ENCODE measurements around the gene ZFPM1. TPM values are rescaled to one million over a fixed set of nuclear protein-coding genes. Genes with fewer than 3 reads are reported as not detected.

ZFPM1 gene
- total RNA-seq, 2 experiments from 2014 or later = 14.3 to 14.7 TPM

DNA sequence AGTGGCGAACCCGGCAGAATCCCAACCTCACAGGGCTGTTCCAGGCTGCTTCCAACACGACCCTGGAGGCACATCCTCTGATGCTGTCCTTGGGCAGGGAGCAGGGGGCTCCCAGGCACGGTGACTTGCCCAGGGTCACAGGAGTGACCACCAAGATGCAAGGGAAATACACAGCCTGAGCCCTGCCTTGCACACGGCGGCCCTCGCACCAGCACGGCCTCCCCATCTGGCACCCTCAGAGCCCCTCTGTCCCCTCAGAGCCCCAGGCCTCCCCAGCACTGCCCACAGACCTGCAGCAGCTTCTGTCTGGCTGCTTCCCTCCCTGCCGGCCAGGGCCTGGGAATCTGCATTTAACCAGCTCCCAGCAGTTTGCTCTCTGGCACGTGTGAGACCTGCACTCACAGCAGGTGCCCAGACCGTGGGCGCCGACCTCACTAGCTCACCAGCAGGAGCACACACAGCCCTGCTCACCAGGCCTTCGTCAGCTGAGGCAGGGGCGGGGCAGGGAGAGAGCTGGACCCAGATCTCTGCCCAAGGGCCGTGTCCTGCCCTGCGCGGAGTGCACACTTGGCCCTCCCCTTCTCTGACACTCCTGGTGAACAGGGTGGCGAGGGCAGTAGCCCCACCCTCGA, 87.4 kb downstream of the ZFPM1 start:
- POLR2A ChIA-PET = no interaction called here
- CTCF ChIA-PET = no interaction called here

GRCh38 chr16:88541831-88542616, 88.9 kb downstream of the ZFPM1 start:
- POLR2A ChIA-PET = no interaction called here

DNA sequence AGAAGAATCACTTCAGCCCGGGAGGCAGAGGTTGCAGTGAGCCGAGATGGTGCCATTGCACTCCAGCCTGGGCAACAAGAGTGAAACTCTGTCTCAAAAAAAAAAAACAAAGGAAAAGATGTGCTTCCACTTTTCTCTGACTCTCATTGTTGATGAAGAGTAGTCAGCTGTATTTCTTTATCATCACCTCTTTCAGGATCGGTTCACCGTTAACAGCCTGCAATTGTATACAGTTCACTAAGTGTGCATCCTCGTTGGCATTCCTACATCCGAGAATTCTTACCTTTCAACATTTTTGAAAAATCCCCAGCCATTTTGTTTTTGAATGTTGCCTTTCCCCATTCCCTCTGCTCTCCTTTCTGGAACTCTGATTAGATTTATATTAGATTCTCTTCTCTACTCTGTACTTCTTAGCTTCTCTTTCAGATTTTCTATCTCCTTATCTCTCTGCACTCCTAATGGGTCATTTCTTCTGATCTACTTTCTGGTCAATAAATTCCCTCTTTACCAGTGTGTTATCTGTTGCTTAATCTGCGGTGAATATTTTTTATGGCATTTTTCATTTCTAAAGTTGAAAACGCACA, 90.2 kb downstream of the ZFPM1 start:
- POLR2A ChIA-PET = interaction anchor here (0.7 kb wide), 1 partner anchor 131 kb away, joined by 3 read pairs; no protein-coding TSS in a partner anchor
- CTCF ChIA-PET = interaction anchor here (1.7 kb wide), 1 partner anchor 11 kb away, joined by 4 read pairs; no protein-coding TSS in a partner anchor

More at GRCh38 chr16:88541831-88542616, 88.9 kb downstream of the ZFPM1 start:
- CTCF ChIA-PET = no interaction called here

DNA sequence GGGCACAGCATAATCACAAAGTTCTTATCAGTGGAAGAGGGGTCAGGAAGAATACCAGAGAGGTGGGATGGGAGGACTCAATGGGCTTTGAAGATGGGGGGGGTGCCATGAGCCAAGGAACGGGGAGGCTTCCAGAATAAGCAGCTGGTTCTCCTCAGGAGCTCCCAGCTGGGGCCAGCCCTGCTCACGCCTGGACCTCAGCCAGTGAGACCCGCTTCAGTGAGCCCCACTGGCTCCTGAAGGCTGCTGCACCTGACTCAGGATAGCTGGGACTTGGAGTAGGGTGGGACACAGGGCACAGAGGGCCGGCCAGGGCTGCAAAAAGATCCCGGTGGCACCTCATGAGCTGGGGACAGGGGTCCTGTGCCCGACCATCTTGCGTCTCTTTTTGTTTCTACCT, 92.7 kb downstream of the ZFPM1 start:
- ChIA-PET POLR2A (no interaction called here), CTCF (interaction anchor here (0.8 kb wide), 1 partner anchor 10 kb away, joined by 3 read pairs; no protein-coding TSS in a partner anchor)

DNA sequence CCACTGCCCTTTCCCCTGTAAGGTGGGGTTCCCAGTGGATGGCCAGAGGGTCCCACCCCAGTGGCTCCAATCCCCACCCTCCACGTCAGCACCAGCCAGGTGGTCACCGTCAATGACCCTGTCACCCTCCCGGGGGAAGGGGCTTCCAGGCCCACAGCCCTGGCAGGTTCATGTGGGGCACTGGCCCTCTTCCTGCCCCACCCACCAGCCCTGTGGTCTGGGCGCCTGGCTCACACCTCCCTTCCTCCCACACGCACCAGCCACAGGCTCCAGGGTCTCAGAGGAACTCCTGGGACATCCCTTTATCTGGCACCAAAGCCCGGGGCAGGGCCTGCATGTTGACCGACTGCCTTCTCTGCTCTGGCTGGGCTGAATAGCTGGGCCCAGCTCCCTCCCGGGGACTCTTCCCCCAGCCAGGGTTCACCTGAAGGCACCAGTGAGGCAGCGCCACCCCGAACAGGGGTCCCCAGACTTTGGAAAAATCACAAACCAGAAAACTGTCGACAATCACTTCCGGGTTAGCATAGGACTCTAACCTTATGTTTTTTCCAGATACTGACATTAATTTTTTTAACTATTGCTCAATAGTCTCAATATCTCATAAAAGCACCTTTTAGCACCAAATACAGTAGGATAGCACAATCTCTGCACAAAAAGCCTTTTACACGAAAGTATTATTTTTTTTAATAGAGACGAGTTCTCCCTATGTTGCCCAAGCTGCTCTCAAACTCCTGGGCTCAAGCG, 95.2 kb downstream of the ZFPM1 start:
- ChIA-PET CTCF (no interaction called here), POLR2A (no interaction called here)

- ChIA-PET POLR2A (no interaction called here), CTCF (no interaction called here)
Observed at GRCh38 chr16:88548985-88549384, 95.9 kb downstream of the ZFPM1 start.

DNA sequence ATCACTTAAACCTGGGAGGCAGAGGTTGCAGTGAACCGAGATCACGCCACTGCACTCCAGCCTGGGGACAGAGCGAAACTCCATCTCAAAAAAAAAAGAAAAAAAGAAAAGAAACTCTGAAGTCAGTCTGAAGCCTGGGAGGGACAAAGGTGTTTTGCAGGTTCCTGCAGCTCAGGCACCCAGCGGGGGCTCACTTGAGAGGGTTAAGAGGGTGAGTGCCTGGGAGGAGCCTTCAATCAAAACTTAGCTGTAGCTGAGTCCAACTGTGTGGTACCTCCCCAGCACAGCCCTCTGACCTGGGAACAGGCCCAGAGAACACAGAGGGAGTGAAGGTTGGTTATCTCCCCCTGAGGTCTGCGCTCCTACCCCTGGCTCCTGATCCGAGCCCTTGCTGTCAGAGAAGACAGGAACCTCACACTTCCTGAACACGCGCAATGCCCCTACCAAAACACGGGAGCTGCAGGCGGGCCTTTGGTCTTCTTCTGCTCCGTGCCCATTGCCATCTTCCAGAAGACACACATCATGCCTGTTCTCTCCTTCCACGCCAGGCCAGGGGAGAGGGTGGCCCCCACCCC, 96.7 kb downstream of the ZFPM1 start:
- ChIA-PET CTCF (no interaction called here), POLR2A (no interaction called here)

GRCh38 chr16:88550246-88550661, 97.2 kb downstream of the ZFPM1 start:
- ChIA-PET POLR2A (no interaction called here), CTCF (no interaction called here)

DNA sequence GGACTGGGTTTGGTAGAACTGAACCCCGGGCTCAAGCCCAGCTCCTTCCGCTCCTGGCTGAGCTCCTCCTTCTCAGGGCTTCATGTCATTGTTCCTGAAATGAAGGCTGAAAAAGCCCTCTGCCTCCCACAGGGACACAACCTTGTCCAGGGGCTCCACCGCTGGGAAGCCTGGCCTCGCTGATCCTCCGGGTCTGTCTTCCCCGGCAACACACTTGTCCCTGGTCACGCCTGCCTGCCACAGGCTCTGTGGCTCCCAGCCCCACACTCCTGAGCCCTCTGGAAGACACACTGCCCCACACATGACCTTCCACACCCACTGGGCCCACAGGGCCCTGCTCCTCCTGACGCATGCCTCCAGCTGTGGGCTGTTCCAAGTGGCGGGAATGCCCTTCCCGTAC, 99.1 kb downstream of the ZFPM1 start:
- ChIA-PET POLR2A (no interaction called here), CTCF (no interaction called here)

- POLR2A ChIA-PET = no interaction called here
Observed at GRCh38 chr16:88552815-88553214, 99.7 kb downstream of the ZFPM1 start.

DNA sequence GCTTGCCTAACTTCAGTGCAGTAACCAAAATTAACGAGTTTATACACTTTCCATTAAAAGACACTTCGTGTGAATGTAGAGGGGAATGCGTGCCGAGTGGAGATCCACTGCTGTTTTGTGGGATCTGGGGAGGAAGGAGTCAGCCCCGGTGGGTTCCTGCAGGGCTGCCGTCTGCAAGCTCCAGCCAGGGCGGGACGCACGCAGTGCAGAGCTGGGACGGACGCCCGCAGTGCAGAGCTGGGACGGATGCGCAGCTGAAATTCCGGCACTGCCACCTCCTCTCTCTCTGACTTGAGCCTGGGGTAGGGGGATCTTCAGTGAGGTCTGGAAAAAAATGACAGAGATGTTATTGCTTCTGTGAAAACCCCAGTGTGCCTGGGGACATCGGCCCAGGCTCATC, 100.7 kb downstream of the ZFPM1 start:
- CTCF ChIA-PET = interaction anchor here (0.9 kb wide), 1 partner anchor 9 kb away, joined by 3 read pairs; no protein-coding TSS in a partner anchor
- POLR2A ChIA-PET = no interaction called here

More at GRCh38 chr16:88552815-88553214, 99.7 kb downstream of the ZFPM1 start:
- CTCF ChIA-PET = no interaction called here

DNA sequence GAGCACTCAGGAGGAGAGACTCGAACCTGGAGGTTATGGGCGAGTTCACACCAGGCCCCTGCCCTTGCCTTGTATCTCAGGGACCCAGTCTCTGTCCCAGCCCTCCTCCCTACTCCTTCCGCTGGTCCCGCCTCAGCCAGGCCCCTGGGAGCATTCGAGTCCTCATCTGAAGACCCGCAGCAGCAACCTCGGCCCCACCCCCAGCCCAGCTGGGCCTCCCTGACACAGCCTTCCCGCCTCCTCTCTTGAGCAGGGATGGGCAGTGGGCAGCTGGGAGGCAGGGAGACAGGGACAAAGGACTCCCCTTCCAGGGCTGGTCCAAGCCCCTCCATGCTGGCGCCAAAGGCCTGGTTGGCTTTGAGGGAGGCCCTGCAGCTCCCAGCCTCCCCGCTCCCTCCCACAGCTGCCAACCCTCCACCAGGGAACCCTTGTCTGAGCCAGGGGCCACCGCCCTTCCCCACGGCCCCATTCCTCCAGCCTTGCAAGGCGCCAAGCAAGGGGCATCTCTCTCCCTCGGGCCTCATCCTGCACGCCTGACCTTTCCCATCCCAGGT, 101.7 kb downstream of the ZFPM1 start:
- POLR2A ChIA-PET = no interaction called here
- CTCF ChIA-PET = no interaction called here

- ChIA-PET POLR2A (no interaction called here), CTCF (interaction anchor here (1.1 kb wide), 1 partner anchor 11 kb away, joined by 3 read pairs; no protein-coding TSS in a partner anchor)
Observed at GRCh38 chr16:88556294-88556988, 103.4 kb downstream of the ZFPM1 start.

DNA sequence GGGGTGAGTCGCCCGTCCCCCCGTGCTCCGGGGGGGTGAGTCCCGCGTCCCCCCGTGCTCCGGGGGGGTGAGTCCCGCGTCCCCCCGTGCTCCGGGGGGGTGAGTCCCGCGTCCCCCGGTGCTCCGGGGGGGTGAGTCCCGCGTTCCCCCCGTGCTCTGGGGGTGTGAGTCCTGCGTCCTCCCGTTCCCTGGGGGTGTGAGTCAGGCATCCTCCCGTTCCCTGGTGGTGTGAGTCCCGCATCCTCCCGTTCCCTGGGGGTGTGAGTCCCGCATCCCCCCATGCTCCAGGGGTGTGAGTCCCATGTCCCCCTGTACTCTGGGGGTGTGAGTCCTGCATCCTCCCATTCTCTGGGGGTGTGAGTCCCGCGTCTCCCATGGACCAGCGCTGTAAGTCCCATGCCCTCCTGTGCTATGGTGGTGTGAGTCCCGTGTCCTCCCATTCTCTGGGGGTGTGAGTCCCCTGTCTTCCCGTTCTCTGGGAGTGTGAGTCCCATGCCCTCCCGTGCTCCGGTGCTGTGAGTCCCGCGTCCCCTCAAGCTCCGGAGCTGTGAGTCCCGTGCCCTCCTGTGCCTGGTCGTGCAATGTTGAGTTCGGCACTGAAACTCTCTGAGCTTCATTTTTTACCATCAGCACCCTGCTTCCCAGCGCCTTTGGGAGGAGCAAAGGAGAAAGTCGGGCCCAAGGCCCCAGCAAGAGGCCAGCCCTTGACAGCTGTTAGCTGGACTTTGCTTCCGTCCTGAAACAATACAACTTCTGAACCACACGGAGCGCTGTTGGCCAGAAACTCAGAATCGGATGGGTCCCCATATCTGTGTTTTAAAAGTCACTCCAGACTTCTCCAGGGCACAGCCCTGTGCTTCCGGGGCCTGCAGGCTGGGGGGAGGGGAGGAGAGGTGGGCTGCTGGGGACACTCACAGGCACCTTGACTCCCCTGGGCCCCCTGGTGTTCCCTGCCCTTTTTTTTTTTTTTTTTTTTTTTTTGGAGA, 105.7 kb downstream of the ZFPM1 start:
- ChIA-PET CTCF (interaction anchor here (0.6 kb wide), 1 partner anchor 32 kb away, joined by 4 read pairs; no protein-coding TSS in a partner anchor), POLR2A (interaction anchor here (0.6 kb wide), 1 partner anchor 250 kb away, joined by 4 read pairs; no protein-coding TSS in a partner anchor)

DNA sequence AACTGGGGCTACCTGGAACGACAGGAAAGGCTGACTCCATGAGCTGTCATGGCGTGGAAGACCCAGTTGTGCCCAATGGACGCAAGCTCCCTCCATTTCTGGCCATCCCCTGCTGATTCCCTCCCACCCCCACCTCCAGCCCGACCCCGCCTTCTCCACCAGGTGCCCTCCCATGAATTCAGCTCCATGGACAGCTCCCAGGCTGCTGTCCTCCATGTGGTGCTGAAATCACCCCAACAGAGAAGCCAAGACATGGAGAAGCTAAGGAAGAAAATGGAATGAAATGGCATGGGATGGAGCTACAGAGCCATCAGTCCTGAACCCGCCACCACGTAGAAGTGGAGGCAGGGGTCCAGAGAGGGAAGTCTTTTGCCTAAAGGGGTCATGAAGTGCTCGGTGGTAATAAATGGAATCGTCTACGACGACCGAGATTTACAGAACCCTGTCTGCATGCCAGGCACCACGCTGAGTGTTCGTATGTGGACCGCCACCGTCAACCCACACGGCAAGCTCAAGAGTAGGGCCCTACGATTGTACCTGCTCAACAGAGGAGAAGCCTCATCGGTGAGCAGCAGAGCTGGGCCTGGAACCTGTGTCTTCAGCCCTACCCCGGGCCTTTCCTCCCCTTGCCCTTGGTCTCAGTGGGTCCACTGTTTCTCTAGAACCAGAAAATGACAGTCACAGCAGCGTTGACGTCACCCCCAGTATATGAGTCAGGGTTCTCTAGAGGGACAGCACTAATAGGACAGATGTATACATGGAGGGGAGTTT, 107.8 kb downstream of the ZFPM1 start:
- ChIA-PET POLR2A (no interaction called here), CTCF (interaction anchor here (0.5 to 3.1 kb wide), 6 partner anchors 9 to 212 kb away, joined by 3 to 10 read pairs (median 6); partner anchors contain the start of gene ZC3H18)

DNA sequence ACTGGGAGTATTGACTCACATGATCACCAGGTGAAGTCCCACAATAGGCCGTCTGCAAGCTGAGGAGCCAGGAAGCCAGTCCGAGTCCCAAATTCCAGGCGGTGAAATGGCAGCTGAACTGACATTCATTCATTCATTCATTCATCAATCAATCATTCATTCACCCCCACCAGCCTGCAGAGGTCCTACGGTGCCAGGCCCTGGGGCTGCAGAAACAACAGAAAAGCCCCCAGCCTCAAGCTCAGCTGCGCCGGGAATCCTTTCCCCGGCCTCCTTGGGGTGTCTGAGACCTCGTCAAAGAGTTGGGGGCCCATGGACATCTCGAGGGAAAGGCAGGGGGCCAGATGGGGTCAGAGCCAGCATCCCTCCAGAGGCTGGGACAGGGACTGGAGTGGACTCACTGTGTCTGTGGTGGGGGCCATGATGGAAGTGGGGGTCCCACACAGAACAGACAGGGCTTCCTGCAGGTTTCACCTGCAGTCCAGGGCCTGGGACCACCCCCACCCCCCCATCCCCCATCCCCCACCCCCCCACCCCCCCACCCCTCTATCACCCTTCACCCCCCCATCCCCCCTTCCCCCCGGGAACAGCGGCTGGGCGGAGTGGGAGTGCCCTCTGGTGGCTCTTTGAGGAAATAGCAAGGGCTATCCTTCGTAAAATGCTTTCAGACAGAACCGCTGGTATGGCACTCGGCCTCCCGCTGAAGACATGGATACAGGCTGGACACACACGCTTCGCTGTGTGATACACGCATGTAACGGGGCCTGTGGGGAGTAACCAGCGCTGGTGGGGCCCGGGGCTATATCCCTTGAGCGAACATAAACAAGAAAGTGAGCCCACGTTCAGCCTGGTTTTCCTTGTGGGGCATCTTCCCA, 108.6 kb downstream of the ZFPM1 start:
- ChIA-PET POLR2A (no interaction called here), CTCF (interaction anchor here (0.6 to 3.1 kb wide), 6 partner anchors 8 to 124 kb away, joined by 3 to 10 read pairs (median 6); partner anchors contain the start of gene ZC3H18)
